IMR-90 (cell line): ENCODE data around the gene NOP16. TPM values are rescaled to one million over a fixed set of nuclear protein-coding genes. Genes with fewer than 3 reads are reported as not detected.

Source experiments
- ATAC-seq: fragments of 200-7000 bp; cut with Tn5 transposase; 2 replicates; pipeline ENCODE4 v1.9.1; 2020; ENCODE audit warnings: low read depth, mild to moderate bottlenecking, moderate library complexity
- BruUV-seq: library from RNA; stranded (reverse); fragments of 400-500 nt; replicated peaks from 2 replicates; lab custom pipeline; 2021; lab: Mats Ljungman, UMichigan
- CTCF ChIA-PET: fragments of 300-600 bp; formaldehyde crosslinking; extraction: SDS; loops from one replicate; lab custom pipeline; 2021; ENCODE audit warnings: antibody characterized with exemption; lab: Yijun Ruan, JAX
- POLR2A ChIA-PET: fragments of 300-600 bp; sonication (Branson Sonifier 250); formaldehyde crosslinking; loops from one replicate; lab custom pipeline; 2022; ENCODE audit warnings: antibody characterized with exemption; ENCODE audit not compliant: unreplicated experiment; lab: Charles Lee
- DNase-seq: peaks from one replicate; pipeline ENCODE4 v3.0.0; 2013
- H2AFZ ChIP-seq: replicated peaks from 2 replicates; pipeline ENCODE3; 2013; ENCODE audit warnings: low read length, mild to moderate bottlenecking; ENCODE audit not compliant: poor library complexity
- H2AK5ac ChIP-seq: 2 replicates; pipeline ENCODE4 v1.6.1; 2013; ENCODE audit warnings: low read depth, low read length, inconsistent platforms
- H2AK9ac ChIP-seq: replicated peaks from 2 replicates; pipeline ENCODE3; 2013; ENCODE audit warnings: mild to moderate bottlenecking, low read depth, low read length, moderate library complexity; ENCODE audit not compliant: poor library complexity
- H2BK120ac ChIP-seq: 2 replicates; pipeline ENCODE4 v1.6.1; 2013; ENCODE audit warnings: low read depth, low read length, inconsistent platforms
- H2BK15ac ChIP-seq: 3 replicates; pipeline ENCODE4 v1.6.1; 2013; ENCODE audit warnings: low read depth, low read length, inconsistent platforms
- H2BK20ac ChIP-seq: 2 replicates; pipeline ENCODE4 v1.6.1; 2013; ENCODE audit warnings: low read depth, mild to moderate bottlenecking, inconsistent platforms, low read length, moderate library complexity
- H2BK5ac ChIP-seq: 2 replicates; pipeline ENCODE4 v1.6.1; 2013; ENCODE audit warnings: mild to moderate bottlenecking, low read depth, low read length, inconsistent platforms; ENCODE audit not compliant: poor library complexity, severe bottlenecking
- H3K14ac ChIP-seq: replicated peaks from 2 replicates; pipeline ENCODE4 v1.6.1; 2013; ENCODE audit warnings: low read depth, low read length, inconsistent platforms
- H3K18ac ChIP-seq: 2 replicates; pipeline ENCODE4 v1.6.1; 2013; ENCODE audit warnings: low read depth, low read length, control low read depth
- H3K23ac ChIP-seq: 2 replicates; pipeline ENCODE4 v1.6.1; 2013; ENCODE audit warnings: low read depth, low read length, inconsistent platforms
- H3K27ac ChIP-seq: 2 replicates; pipeline ENCODE4 v1.5.1; 2013; ENCODE audit warnings: mild to moderate bottlenecking, control low read depth, low read length; ENCODE audit not compliant: insufficient read depth
- H3K27me3 ChIP-seq: 2 replicates; pipeline ENCODE4 v1.6.1; 2013; ENCODE audit warnings: low read length; ENCODE audit not compliant: control insufficient read depth, insufficient read depth
- H3K36me3 ChIP-seq: 2 replicates; pipeline ENCODE4 v1.6.1; 2013; ENCODE audit warnings: low read length, mixed read lengths; ENCODE audit not compliant: control insufficient read depth, insufficient read depth
- H3K4ac ChIP-seq: 2 replicates; pipeline ENCODE4 v1.6.1; 2013; ENCODE audit warnings: low read depth, low read length, inconsistent platforms
- H3K4me1 ChIP-seq: 2 replicates; pipeline ENCODE4 v1.6.1; 2013; ENCODE audit warnings: low read length, mixed read lengths; ENCODE audit not compliant: control insufficient read depth, insufficient read depth
- H3K4me2 ChIP-seq: 2 replicates; pipeline ENCODE4 v1.6.1; 2013; ENCODE audit warnings: low read depth, mild to moderate bottlenecking, control low read depth, low read length, moderate library complexity
- H3K4me3 ChIP-seq: 2 replicates; pipeline ENCODE4 v1.5.1; 2013; ENCODE audit warnings: low read depth, mild to moderate bottlenecking, control low read depth, low read length, moderate library complexity; ENCODE audit not compliant: insufficient read depth
- H3K56ac ChIP-seq: 2 replicates; pipeline ENCODE4 v1.6.1; 2013; ENCODE audit warnings: low read length, inconsistent platforms; ENCODE audit not compliant: insufficient read depth; ENCODE audit errors: extremely low read depth
- H3K79me1 ChIP-seq, 2 experiments: 2 replicates each; pipeline ENCODE4 v1.6.1; 2013; ENCODE audit warnings: low read length in 2 of 2, inconsistent platforms in 1 of 2, low read depth in 1 of 2
- H3K9ac ChIP-seq: 2 replicates; pipeline ENCODE4 v1.6.1; 2013; ENCODE audit warnings: low read depth, low read length, control low read depth
- H3K9me1 ChIP-seq: 2 replicates; pipeline ENCODE4 v1.6.1; 2013; ENCODE audit warnings: low read length, inconsistent platforms; ENCODE audit not compliant: insufficient read depth
- H3K9me3 ChIP-seq: 2 replicates; pipeline ENCODE4 v1.6.1; 2013; ENCODE audit warnings: low read length; ENCODE audit not compliant: control insufficient read depth, insufficient read depth
- H4K20me1 ChIP-seq: 2 replicates; pipeline ENCODE4 v1.6.1; 2013; ENCODE audit warnings: low read length, inconsistent platforms; ENCODE audit not compliant: insufficient read depth
- H4K5ac ChIP-seq: 2 replicates; pipeline ENCODE4 v1.6.1; 2013; ENCODE audit warnings: mild to moderate bottlenecking, low read depth, low read length, control low read depth
- H4K8ac ChIP-seq, 2 experiments: 2 replicates each; pipeline ENCODE4 v1.6.1; 2013; ENCODE audit warnings: low read depth in 2 of 2, low read length in 2 of 2, control low read depth in 1 of 2, inconsistent platforms in 1 of 2
- H4K91ac ChIP-seq: 2 replicates; pipeline ENCODE4 v1.6.1; 2013; ENCODE audit warnings: low read depth, low read length, inconsistent platforms; ENCODE audit not compliant: insufficient read depth
- BHLHE40 ChIP-seq: fragments of 150-350 bp; IDR thresholded peaks from 2 replicates; pipeline ENCODE4 v1.6.1; 2016; ENCODE audit warnings: mild to moderate bottlenecking, low read depth, low read length
- CEBPB ChIP-seq: IDR thresholded peaks from 2 replicates; pipeline ENCODE4 v1.6.1; 2012; ENCODE audit warnings: low read depth, low read length, improper control_type of control experiment
- CHD1 ChIP-seq: IDR thresholded peaks from 2 replicates; pipeline ENCODE4 v1.6.1; 2012; ENCODE audit warnings: low read depth, low read length, improper control_type of control experiment
- CTCF ChIP-seq: conservative IDR thresholded peaks from 2 replicates; pipeline ENCODE4 v1.5.1; 2012; ENCODE audit warnings: mild to moderate bottlenecking, low read depth, low read length, improper control_type of control experiment
- FOS ChIP-seq: fragments of 150-350 bp; IDR thresholded peaks from 2 replicates; pipeline ENCODE4 v1.6.1; 2016; ENCODE audit warnings: low read depth, low read length
- MAFK ChIP-seq: IDR thresholded peaks from 2 replicates; pipeline ENCODE4 v1.6.1; 2012; ENCODE audit warnings: low read depth, low read length, improper control_type of control experiment
- MAZ ChIP-seq: IDR thresholded peaks from 2 replicates; pipeline ENCODE4 v1.6.1; 2012; ENCODE audit warnings: low read depth, mild to moderate bottlenecking, low read length, improper control_type of control experiment, moderate library complexity, borderline replicate concordance
- MXI1 ChIP-seq: IDR thresholded peaks from 2 replicates; pipeline ENCODE4 v1.6.1; 2012; ENCODE audit warnings: low read depth, mild to moderate bottlenecking, low read length, moderate library complexity, borderline replicate concordance
- NFE2L2 ChIP-seq: fragments of 150-350 bp; IDR thresholded peaks from 2 replicates; pipeline ENCODE4 v1.6.1; 2016; ENCODE audit warnings: low read depth, mild to moderate bottlenecking, low read length
- POLR2A ChIP-seq: IDR thresholded peaks from 2 replicates; pipeline ENCODE4 v1.6.1; 2012; ENCODE audit warnings: mild to moderate bottlenecking, low read depth, low read length
- RAD21 ChIP-seq: IDR thresholded peaks from 2 replicates; pipeline ENCODE4 v1.6.1; 2012; ENCODE audit warnings: low read length, improper control_type of control experiment
- RCOR1 ChIP-seq: IDR thresholded peaks from 2 replicates; pipeline ENCODE4 v1.6.1; 2012; ENCODE audit warnings: mild to moderate bottlenecking, low read length, improper control_type of control experiment; ENCODE audit not compliant: insufficient replicate concordance
- RFX5 ChIP-seq: IDR thresholded peaks from 2 replicates; pipeline ENCODE4 v1.8.0; 2012; ENCODE audit warnings: low read depth, mild to moderate bottlenecking, low read length, moderate library complexity
- SMC3 ChIP-seq: fragments of 150-350 bp; IDR thresholded peaks from 2 replicates; pipeline ENCODE4 v1.6.1; 2016; ENCODE audit warnings: low read depth, mild to moderate bottlenecking, antibody characterized with exemption, low read length, moderate library complexity
- USF2 ChIP-seq: fragments of 150-350 bp; IDR thresholded peaks from 2 replicates; pipeline ENCODE4 v1.6.1; 2017; ENCODE audit warnings: mild to moderate bottlenecking, antibody characterized with exemption, low read length, low read depth
- WGBS, 2 experiments: methylation state at CpG; one replicate each; pipeline versions ENCODE4 v1.1.5 to v1.1.7; 2013; ENCODE audit warnings: missing lambda C conversion rate in 2 of 2; ENCODE audit not compliant: insufficient read length in 1 of 2; ENCODE audit errors: extremely low coverage in 2 of 2; 5-methylcytosine and 5-hydroxymethylcytosine counted together
- dilution Hi-C: fragments of 300-500 bp; cut with HindIII; formaldehyde crosslinking; loops from one replicate; pipeline ENCODE4 v1.14.3; 2018; ENCODE audit warnings: low sequenced_read_pairs; ENCODE audit not compliant: unreplicated experiment
- in situ Hi-C: fragments of 300-500 bp; cut with MboI; formaldehyde crosslinking; loops from 3 replicates; pipeline ENCODE4 v1.14.3; 2019; ENCODE audit warnings: low sequenced_read_pairs, inconsistent platforms, mixed read lengths
- intact Hi-C: fragments of 100-400 bp; cut with micrococcal nuclease; formaldehyde crosslinking; loops from 2 replicates; pipeline ENCODE4 v1.10.0; 2022
- polyA plus RNA-seq, 3 experiments: library from polyadenylated mRNA; depleted of rRNA; stranded (reverse); fragments of >200 nt; gene quantifications; 2 replicates each; pipeline ENCODE4 v1.2.3, GENCODE V29; 2012; ENCODE audit warnings: low replicate concordance in 1 of 3
- total RNA-seq: library from RNA; depleted of rRNA; stranded (reverse); fragments of >200 nt; gene quantifications from 2 replicates; pipeline ENCODE4 v1.2.3, GENCODE V29; 2012

NOP16 gene
- total and polyA plus RNA-seq, 2 of the 4 experiments (the other 2 are of a cell fraction), result 28.0 to 60.4 TPM

GRCh38 chr5:176350416-176350815, 38.0 kb downstream of the NOP16 start:
- BruUV-seq, result no TSS peak
- no CpG with 5 or more reads among the region's 8 CpGs for WGBS, 2 experiments
- H3K9me1 ChIP-seq, result peaks cover 10% of the 10 kb centered on the region

More at GRCh38 chr5:176350416-176350815, 38.0 kb downstream of the NOP16 start:
- Histone ChIP-seq H4K5ac (no peak overlapping the region), H3K36me3 (peaks cover 74% of the 10 kb centered on the region), H3K27me3 (no peaks in the 10 kb centered on the region), H3K14ac (no peak overlapping the region), H2AFZ (no peak overlapping the region), H2AK9ac (no peak overlapping the region), H3K4me2 (no peak overlapping the region), H2BK20ac (no peak overlapping the region), H3K18ac (no peak overlapping the region), H3K9me3 (no peaks in the 10 kb centered on the region), H4K8ac (no peak overlapping the region), H3K79me1 (peaks cover 37 to 44% of the 10 kb centered on the region in 2 experiments), H2BK5ac (no peak overlapping the region), H3K27ac (no peak overlapping the region), H2BK120ac (no peak overlapping the region), H2AK5ac (no peak overlapping the region), H3K56ac (no peak overlapping the region), H3K4me1 (0 out of 2 replicates have a peak, but pooled peaks cover 2% of the 10 kb centered on the region), H3K4me3 (no peak overlapping the region), H2BK15ac (no peak overlapping the region), H4K91ac (no peak overlapping the region), H3K23ac (no peak overlapping the region), H3K9ac (no peak overlapping the region), H3K4ac (no peak overlapping the region), H4K20me1 (peaks cover 36% of the 10 kb centered on the region)
- dilution Hi-C loops (no loop called here), intact Hi-C loops (no loop called here), in situ Hi-C loops (no loop called here)
- POLR2A ChIA-PET, result no interaction called here
- no peak for DNase-seq
- no peak for ATAC-seq
- CTCF ChIA-PET, result interaction anchor here (1.0 kb wide), 1 partner anchor 11 kb away, joined by 3 read pairs; the partner anchor contains the start of gene KIAA1191
- no peak for TF ChIP-seq MXI1
- TF ChIP-seq USF2, result no peak
- no peak for TF ChIP-seq CTCF
- TF ChIP-seq SMC3, result no peak
- no peak for TF ChIP-seq MAZ
- no peak for TF ChIP-seq NFE2L2
- no peak for TF ChIP-seq CHD1
- no peak for TF ChIP-seq MAFK
- TF ChIP-seq RAD21, result no peak
- TF ChIP-seq BHLHE40, result no peak
- TF ChIP-seq CEBPB, result no peak
- TF ChIP-seq RCOR1, result no peak
- TF ChIP-seq FOS, result no peak
- no peak for TF ChIP-seq RFX5
- TF ChIP-seq POLR2A, result no peak
